ENCODE results near the gene TEX47.

Gene TEX47

GRCh38 chr7:88795553-88795952 lies at the start of gene TEX47:
Gene TEX47 (minus strand): TSS chr7:88795737. CDS start chr7:88794942, 795 bp downstream.
- DNase-seq, result no peak

DNA sequence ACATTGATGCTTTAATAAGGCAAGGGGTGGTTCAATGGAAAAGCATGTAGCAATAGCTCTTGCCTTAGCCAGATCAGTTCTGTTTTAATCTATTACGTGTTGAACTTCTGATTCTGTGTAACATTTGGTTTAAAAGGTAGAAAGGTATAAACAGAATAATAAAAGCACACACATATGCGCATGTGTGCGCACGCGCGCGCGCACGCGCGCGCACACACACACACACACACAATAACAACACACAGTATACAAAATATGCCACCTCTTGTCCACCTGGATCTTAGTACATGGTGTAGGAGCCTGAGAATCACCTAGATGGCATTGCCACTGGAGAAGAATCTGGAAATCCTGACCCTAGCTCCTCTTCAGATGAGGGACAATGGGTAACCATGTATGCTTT lies 49.6 kb upstream of the TEX47 start:
- no peak for DNase-seq

DNA sequence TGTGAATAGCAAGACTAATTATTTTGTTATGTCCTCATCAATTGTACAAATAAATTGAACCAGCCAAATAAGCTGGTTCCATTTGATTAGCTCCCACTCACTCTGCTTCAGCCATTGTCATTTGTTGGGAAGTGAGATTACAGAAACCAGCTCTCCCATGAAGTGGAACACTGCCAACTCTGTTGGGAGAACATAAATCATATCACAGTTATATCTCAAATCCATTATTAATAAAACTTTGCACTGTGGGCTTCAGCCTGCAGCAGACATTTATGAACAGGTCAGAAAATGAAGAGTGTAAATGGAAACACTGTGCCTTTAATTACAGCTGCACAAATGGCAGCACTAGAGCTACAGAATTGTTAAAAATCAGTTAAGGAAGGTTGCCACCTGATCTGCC lies 46.7 kb upstream of the TEX47 start:
- DNase-seq, result no peak

- DNase-seq, result no peak
Observed at GRCh38 chr7:88835147-88835728, 39.7 kb upstream of the TEX47 start.

- DNase-seq, result no peak
Observed at GRCh38 chr7:88826222-88826621, 30.7 kb upstream of the TEX47 start.

GRCh38 chr7:88818552-88818951 lies 23.0 kb upstream of the TEX47 start:
- DNase-seq, result no peak

DNA sequence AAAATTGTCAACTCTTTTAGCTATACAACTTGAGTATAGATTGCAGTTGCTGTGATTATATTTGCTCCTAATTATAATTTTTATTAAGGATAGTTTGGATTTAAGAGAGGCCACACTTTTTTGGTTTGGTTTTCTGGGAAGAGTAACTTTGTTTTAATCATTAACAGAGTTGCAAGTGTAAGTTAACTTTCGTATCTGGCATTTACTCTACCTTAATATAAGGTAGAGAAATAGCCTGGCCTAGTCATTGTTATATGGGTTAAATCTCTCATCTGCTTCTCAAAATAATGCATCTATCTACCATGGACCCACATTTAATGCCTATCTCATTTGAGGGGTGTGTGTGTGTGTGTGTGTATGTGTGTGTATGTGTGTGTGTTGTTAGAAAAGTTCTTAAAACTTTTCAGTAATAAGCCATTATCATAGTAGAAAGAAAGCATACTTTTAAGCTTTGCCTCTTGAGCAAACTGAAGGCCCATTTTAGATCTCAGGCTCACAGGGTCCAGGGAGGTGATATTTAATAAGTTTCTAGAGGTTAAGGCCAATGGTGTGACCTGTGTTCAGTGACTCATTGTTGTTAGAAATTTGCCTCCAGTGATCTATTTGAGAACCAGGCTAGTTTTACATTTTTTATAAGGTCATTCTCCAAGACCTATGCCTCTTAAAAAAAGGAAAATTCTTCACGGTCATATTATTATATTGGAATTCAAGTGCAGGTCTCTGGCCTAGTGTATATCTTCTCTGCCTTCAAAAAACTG lies 10.9 kb upstream of the TEX47 start:
- DNase-seq, result no peak

DNA sequence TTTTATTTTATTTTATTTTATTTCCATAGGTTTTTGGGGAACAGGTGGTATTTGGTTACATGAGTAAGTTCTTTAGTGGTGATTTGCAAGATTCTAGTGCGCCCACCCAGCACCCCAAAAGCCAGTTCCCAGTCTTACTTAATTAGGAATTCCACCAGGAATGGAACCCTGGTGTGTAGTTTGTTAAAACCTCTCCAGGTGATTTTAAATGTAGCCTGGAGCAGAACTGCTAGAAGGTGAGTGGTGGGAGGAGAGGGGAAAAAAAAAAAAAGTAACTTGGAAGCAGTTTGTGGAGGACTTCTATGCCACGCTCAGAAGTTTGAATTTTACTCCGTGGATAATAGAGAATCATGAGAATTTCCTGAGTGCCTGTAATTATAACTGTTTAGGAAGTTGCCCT lies 5.5 kb upstream of the TEX47 start:
- DNase-seq, result no peak

DNA sequence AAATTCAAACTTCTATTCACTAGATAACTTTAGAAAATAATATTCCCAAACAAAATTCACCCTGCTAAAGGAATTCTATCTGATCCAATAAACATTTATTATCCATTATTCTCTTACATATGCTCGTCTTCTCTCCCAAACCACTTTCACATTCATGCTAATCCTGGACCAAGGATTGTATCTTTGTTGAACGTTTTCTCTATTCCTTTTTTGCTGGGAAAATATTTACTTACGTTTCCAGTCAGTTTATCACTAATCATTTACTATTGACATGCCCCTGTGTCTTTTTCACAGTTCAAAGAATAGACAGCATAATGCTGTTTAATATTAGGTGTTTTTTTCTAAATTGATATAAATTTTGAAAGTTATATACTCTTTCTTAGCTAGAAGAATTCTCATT lies 3.2 kb downstream of the TEX47 start:
- DNase-seq, result no peak

DNA sequence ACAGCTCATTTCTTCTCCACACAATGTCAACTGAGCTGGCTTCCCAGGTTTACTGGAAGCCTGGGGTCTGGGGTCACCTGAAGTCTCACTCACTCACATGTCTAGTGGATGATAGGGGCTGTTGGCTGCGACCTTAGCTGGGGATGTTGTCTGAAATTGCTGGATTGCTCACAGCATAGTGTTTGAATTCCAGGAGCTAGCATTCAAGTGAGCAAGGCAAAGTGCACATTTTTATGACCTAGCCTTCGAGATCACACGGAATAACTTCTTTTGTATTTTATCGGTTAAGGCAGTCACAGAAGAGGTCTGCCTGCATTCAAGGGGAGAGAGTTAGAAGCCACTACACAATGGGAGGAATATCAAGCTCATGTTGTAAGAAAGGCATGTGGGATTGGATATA lies 3.6 kb downstream of the TEX47 start:
- DNase-seq, result no peak

DNA sequence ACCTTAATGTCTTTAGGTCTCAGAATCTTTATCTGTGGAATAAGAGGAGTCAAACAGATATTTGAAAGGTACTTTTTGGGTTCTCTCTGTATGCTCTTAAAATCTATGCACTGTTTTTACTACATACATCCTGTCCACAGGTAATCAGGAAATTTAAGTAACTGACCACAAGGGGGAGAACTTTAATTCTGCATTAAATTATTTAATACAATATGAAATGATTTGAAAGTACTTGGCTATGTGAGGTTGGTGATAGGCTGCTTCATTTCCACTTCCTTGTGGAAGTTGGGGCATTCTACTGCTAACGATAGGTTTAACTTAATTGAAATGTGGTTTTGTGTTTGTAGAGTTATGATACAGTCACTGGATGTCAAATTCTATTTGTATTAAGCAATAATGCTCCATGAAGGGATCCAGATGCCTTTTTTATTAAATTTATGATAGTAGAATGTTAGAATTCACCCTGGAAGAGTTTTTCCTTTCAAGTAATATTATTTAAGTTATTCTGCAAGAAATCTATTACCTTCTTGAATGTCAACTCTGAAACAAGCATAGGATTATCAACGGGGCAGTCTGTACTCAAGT lies 6.0 kb downstream of the TEX47 start:
- no peak for DNase-seq

GRCh38 chr7:88787777-88788176 lies 7.8 kb downstream of the TEX47 start:
- no peak for DNase-seq

GRCh38 chr7:88775838-88776237 lies 19.7 kb downstream of the TEX47 start:
- no peak for DNase-seq

- DNase-seq, result no peak
Observed at GRCh38 chr7:88772776-88773175, 22.8 kb downstream of the TEX47 start.

GRCh38 chr7:88771417-88771816 lies 24.1 kb downstream of the TEX47 start:
- no peak for DNase-seq

- no peak for DNase-seq
Observed at GRCh38 chr7:88761779-88762178, 33.8 kb downstream of the TEX47 start.

GRCh38 chr7:88760136-88760515 lies 35.4 kb downstream of the TEX47 start:
- no peak for DNase-seq

- no peak for DNase-seq
Observed at GRCh38 chr7:88759230-88760135, 36.1 kb downstream of the TEX47 start, which contains the start of gene ZNF804B. Gene ZNF804B (plus strand): TSS chr7:88759700. CDS start chr7:88759977, 277 bp downstream.

DNA sequence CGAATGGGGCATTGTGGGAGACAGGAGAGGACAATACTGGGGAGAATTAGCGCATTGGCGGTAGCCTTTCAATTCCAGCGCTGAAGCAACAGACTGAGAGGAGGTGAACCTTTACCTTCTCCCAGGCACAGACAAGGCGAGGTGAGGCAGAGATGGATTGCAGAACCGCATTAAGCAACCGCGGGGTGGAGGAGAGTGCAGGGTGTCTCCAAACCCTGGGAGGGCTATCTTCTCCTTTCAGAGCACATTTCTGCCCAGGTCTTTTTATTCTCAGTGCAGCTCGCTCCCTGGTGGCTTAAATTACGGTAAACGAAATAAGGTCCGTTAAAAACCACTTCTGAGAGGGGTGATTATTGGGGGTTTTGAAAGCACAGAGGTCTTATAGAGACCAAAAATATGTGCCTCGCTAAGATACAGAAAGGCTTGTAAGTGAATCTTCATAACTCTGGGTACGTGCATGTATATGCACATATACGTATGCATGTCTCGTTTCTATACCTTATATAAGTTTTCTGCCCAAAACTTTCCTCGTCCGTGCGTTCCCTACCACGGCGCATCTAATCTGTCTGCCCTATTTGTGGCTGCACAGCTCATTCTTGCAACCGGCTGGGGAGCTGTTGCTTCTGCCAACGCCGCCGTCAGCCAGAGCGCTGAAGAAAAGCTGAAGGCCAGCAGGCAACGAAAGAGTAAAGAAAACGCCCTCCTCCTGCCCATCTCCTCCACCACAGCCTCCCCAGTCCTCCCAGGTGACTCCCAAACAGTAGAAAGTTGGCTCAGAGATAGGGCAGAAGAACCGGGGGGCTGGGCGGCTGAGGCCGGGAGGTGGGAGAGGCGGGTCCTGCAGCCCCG lies 36.9 kb downstream of the TEX47 start:
- no peak for DNase-seq

DNA sequence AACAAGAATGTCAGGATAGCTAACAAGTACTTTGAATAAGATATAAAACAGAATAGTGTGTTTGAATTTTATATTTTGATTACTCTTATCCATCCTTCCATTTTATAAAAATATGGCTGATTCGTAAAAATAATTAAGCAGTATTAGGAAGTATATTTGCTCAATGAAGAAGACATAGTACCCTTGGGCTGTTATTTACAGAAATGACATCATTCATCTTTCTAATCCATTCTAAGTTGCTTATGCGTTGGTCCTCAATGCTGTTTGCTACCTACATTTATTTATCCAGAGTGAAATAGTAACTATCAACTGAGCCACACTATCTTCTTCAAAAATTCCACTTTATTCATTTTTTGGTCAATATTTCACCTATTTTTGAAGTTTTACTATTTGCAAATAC lies 38.2 kb downstream of the TEX47 start:
- DNase-seq, result no peak

GRCh38 chr7:88756802-88757201 lies 38.7 kb downstream of the TEX47 start:
- no peak for DNase-seq

GRCh38 chr7:88746126-88746525 lies 49.4 kb downstream of the TEX47 start:
- no peak for DNase-seq

Data from 8988T (cell line).